Measurements from ENCODE around the gene SMCO2.

DNA sequence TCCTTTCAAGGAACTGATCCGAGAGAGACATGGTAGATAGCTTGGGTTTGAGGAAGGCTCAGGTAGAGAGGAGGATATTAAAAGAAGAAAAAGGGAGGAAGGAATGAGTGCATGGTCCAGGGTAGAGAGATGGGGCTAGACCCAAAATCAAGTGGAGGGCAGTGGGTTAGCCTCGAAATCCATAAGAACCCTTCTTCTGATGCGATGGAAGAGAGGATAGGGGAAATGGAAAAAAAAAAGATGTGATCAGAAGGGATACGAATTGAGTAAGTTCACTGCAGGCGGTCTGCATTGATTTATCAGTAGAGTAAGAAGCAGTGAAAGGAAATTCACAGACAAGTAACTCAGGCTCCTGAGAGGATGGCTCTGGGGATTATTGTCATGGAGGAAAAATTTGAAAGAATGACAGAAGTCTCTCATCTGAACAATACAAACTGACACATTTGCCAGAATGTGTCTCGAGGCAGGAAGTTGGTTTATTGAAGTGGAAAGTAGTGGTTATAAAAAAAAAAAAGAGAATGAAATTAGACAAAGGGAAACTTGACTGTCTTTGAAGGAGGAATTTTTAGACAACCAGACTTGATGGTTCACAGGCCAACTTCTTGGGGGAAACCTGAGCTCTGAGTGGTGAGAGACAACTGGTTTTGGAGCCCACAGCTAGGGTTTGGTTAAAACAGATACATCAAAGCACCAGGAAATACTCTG lies 87.7 kb downstream of the SMCO2 start:
- TF ChIP-seq CTCF (IDR thresholded peaks at IDR 0.05) (no peak), EP300 (IDR thresholded peaks at IDR 0.05) (no peak), POLR2A (IDR thresholded peaks at IDR 0.05) (no peak)
